Activated CD4-positive, alpha-beta T cell treated with anti-CD3 and anti-CD28 coated beads, Interleukin-2, amount 50 U/mL, for 16 hours (primary cell): ENCODE data around the gene TMEM127.

Experiments
- DNase-seq: peaks from one replicate; pipeline ENCODE4 v3.0.0-alpha.2; 2020

TMEM127 gene

DNA sequence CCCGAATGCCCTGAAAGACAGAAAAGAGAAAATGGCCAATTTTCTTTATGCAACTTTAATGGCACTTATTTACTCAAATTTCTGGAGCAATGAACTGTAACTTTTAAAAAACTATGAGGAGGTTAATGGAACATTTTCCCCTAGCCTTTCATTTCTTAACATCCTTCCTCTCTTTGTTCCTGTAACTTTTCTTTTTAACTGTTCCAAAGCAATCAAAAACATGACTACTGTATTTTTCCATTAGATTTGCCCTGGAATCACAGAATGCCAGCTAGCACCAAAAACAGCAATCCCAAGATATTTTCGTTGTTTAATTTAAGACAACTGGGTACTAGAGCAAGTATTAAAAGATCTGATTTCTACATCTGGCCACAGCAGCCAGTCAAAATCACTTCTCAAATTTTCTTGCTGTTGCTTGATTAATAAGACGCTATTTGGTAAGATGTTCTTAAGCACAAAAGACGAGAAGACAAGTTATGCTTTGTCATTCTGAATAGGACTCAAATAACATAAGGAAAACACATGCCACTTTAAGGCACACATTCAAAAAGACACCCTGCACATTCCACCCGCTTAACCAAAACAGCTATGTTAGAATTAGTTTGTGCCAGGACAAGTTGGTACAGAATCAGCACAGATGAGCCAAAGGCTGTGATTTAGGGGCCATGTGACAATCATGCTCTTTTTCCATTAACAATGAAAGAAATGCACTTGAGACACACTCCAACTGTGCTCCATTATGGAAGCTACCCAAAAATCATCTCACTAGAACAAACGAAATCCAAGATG, 60.8 kb downstream of the TMEM127 start:
- no peak for DNase-seq

DNA sequence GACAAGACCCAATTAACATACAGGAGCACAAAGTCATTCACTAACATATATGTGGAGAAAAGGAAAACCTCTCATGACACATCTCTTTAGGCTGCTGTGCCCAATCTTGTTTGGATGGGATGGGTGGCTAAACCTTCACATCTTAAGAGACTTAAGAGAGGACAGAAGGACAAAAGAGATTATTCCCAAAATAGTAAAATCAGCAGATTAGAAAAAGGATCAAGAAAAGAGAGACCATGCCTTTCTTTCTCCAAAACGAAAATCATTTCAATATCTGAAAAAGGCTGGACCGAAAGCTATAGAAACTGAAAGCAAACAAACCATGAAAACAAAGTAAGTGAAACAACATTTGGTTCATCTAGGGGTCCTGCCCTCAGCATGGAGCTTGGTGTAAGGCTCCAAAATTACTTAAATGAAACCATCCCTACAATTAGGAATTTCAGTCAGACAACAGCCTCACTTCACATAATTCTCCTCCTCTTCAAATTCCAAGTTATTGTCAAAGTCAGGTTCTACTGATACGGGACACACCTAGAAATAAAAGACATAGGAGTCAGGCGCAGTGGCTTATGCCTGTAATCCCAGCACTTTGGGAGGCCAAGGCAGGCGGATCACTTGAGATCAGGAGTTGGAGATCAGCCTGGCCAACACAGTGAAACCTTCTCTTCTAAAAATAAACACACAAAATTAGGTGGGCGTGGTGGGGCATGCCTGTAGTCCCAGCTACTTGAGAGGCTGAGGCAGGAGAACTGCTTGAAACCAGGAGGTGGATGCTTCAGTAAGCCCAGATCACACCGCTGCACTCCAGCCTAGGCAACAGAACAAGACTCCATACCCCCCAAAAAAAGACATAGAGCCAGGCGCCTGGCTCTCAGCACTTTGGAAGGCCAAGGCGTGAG, 62.4 kb downstream of the TMEM127 start:
- peak; percentile 14 for DNase-seq

DNA sequence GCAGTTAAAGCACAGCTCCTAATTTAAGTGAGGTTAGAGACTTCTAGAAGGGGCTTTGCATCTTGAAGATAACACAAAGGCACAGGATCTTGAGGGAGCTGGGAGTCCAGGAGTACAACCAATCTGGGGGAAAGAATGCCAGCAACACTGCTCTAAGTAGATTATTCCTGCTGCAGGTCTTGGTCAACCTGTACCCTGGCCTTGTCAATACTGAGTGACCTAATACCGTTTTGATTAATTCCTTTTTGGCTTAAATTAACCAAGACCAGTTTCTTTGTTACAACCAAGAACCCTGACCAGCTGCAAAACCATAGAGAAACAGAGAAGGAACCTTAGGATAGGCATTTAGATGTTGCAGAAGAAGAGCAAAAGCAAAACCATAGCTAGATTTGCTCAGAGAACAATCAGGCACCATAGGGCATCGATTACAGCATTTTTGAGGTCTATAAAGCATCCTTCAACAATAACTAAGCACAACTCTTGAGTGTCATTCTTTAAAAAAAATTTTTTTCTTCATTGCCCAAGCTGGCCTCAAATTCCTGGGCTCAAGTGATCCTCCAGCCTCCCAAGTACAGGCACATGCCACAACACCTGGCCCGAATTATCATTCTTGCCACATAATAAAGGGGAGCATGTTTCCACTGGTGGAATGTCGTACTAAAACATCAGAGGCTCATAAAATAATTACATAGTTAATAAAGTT, 63.5 kb downstream of the TMEM127 start:
- no peak for DNase-seq

DNA sequence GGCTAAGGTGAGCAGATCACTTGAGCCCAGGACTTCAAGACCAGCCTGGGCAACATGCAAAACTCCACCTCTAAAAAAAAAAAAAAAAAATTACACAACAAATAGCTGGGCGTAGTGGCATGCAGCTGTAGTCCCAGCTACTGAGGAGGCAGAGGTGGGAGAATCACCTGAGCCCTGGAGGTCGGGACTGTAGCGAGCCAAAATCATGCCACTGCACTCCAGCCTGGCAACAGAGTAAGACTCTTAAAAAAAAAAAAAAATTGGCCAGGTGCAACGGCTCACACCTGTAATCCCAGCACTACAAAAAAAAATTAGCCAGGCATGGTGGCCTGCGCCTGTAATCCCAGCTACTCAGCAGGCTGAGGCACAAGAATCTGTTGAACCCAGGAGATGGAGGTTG, 64.5 kb downstream of the TMEM127 start:
- no peak for DNase-seq

DNA sequence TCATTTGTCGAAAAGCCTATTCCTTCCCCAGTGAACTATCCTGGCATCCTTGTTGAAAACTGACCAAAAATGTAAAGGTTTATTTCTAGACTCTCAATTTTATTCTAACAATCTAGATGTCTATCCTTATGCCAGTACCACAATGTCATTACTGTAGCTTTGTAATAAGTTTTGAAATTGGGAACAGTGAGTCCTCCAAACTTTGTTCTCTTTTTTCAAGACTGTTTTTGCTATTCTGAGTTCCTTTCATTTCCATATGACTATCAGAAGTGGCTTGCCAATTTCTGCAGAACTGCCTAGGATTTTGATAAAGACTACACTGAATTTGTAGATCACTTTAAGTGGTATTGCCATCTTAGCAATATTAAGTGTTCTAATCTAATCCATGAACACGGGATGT, 66.9 kb downstream of the TMEM127 start:
- no peak for DNase-seq
